ACC112 (cell line): Measurements from ENCODE around the gene POLR2L.

ENCODE experiments used
- H2AFZ ChIP-seq: fragments of 200-600 bp; sonication (generic); one replicate; pipeline ENCODE4 v1.6.0; 2017; ENCODE audit warnings: antibody characterized with exemption, low read length; ENCODE audit not compliant: unreplicated experiment
- H3K27ac ChIP-seq: fragments of 200-600 bp; sonication (generic); 2 replicates; pipeline ENCODE4 v1.5.1; 2014; ENCODE audit warnings: low read depth, mild to moderate bottlenecking, antibody characterized with exemption, low read length, moderate library complexity
- H3K27me3 ChIP-seq: fragments of 200-600 bp; sonication (generic); 2 replicates; pipeline ENCODE4 v1.6.1; 2014; ENCODE audit warnings: mild to moderate bottlenecking, antibody characterized with exemption, low read length, moderate library complexity, mixed read lengths; ENCODE audit not compliant: insufficient read depth
- H3K36me3 ChIP-seq: fragments of 200-600 bp; sonication (generic); 2 replicates; pipeline ENCODE4 v1.6.1; 2016; ENCODE audit warnings: mild to moderate bottlenecking, antibody characterized with exemption, low read length, moderate library complexity, mixed read lengths; ENCODE audit not compliant: insufficient read depth
- H3K4me1 ChIP-seq: fragments of 200-600 bp; sonication (generic); one replicate; pipeline ENCODE4 v1.6.1; 2016; ENCODE audit warnings: low read length, mixed read lengths; ENCODE audit not compliant: insufficient read depth, unreplicated experiment, control insufficient read depth
- H3K4me3 ChIP-seq: fragments of 200-600 bp; sonication (generic); 2 replicates; pipeline ENCODE4 v1.5.1; 2014; ENCODE audit warnings: mild to moderate bottlenecking, low read depth, low read length
- H3K79me2 ChIP-seq: fragments of 200-600 bp; sonication (generic); one replicate; pipeline ENCODE4 v1.6.0; 2016; ENCODE audit warnings: low read length; ENCODE audit not compliant: control insufficient read depth, unreplicated experiment, insufficient read depth

The POLR2L gene

GRCh38 chr11:845872-846495 is 3.7 kb upstream of the POLR2L start:
- Histone ChIP-seq H3K79me2 (peaks cover 77% of the 10 kb centered on the region), H2AFZ (no peak overlapping the region), H3K36me3 (no peaks in the 10 kb centered on the region; the same call in 1 of the 2 replicates), H3K4me3 (peak overlapping the region; percentile 88), H3K4me1 (peaks cover 33% of the 10 kb centered on the region), H3K27ac (peak overlapping the region; percentile 93), H3K27me3 (no peaks in the 10 kb centered on the region)

- peaks cover 7% of the 10 kb centered on the region; the same call in 1 of the 2 replicates for H3K36me3 ChIP-seq
- H3K27ac ChIP-seq = peak overlapping the region; percentile 93
- peaks cover 77% of the 10 kb centered on the region for H3K79me2 ChIP-seq
- no peaks in the 10 kb centered on the region for H3K27me3 ChIP-seq
- H3K4me3 ChIP-seq = peak overlapping the region; percentile 88
- H2AFZ ChIP-seq = no peak overlapping the region
- H3K4me1 ChIP-seq = peaks cover 41% of the 10 kb centered on the region
These were observed 2.6 kb upstream of the POLR2L start for GRCh38 chr11:844693-845644.

GRCh38 chr11:843818-844692 is 1.7 kb upstream of the POLR2L start:
- no peak overlapping the region for H2AFZ ChIP-seq
- H3K4me1 ChIP-seq = peaks cover 50% of the 10 kb centered on the region
- peak overlapping the region; percentile 88 for H3K4me3 ChIP-seq
- H3K27ac ChIP-seq = peak overlapping the region; percentile 93
- H3K36me3 ChIP-seq = peaks cover 14% of the 10 kb centered on the region; the same call in 1 of the 2 replicates
- H3K27me3 ChIP-seq = no peaks in the 10 kb centered on the region
- H3K79me2 ChIP-seq = peaks cover 79% of the 10 kb centered on the region

- no peaks in the 10 kb centered on the region for H3K27me3 ChIP-seq
- peaks cover 14% of the 10 kb centered on the region; the same call in 1 of the 2 replicates for H3K36me3 ChIP-seq
- peak overlapping the region; percentile 88 for H3K4me3 ChIP-seq
- peaks cover 71% of the 10 kb centered on the region for H3K79me2 ChIP-seq
- peak overlapping the region; percentile 93 for H3K27ac ChIP-seq
- no peak overlapping the region for H2AFZ ChIP-seq
- peaks cover 52% of the 10 kb centered on the region for H3K4me1 ChIP-seq
These were observed 881 bp upstream of the POLR2L start for GRCh38 chr11:843086-843734.

DNA sequence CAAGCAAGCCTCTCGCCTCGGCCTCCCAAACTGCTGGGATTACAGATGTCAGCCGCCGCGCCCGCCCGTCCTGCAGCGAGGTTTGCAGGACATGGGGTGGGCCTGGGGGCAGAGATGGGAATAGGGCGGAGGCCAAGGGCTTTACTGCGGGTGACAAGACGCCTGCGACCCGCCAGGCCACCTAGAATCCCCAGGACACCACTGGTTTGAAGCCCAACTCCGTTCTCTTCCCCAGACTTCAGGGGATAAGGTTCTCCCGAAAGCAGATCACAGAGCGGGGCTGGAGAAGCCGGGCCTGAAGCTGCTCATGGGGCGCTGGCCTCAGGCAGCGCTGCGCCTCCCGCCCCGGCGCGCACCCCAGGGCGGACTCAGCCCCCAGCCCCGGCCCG is 354 bp downstream of the POLR2L start:
- peaks cover 14% of the 10 kb centered on the region; the same call in 1 of the 2 replicates for H3K36me3 ChIP-seq
- peak overlapping the region; percentile 93 for H3K27ac ChIP-seq
- H3K79me2 ChIP-seq = peaks cover 66% of the 10 kb centered on the region
- H2AFZ ChIP-seq = no peak overlapping the region
- H3K27me3 ChIP-seq = no peaks in the 10 kb centered on the region
- H3K4me3 ChIP-seq = peak overlapping the region; percentile 88
- peaks cover 53% of the 10 kb centered on the region for H3K4me1 ChIP-seq

DNA sequence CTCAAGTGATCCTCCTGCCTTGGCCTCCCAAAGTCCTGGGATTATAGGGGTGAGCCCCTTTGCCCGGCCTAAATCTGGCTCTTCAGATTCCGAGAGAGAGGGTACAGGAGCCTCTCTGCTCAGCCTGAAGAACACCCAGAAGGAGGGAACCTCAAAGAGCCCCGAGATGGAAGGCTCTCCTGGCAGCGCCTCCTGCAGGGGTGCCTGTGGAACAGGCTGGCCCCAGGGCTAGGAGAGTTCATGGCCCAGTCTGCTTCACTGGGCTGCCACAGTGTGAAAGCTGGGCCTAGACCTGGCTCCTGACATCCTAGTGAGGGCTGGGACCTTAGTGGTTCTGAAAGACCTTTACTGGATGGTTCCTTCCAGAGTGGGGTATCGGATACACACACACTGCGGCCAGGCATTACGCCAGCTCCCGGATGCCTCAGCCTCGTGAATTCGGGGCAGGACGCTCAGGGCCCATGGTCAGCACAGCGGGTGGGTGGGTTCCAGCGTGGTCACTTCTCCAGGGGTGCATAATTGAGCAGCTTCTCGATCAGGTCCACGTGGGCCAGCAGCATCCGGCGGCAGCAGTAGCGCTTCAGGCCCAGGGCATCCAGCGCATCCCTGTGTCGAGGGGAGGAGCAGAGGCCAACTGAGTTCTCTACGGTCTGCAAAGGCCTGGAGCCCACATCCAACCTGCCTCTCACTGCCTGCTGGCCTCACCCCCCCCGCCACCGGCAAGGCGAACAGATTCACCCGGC is 2.3 kb downstream of the POLR2L start:
- Histone ChIP-seq H2AFZ (no peak overlapping the region), H3K4me3 (peak overlapping the region; percentile 88), H3K36me3 (peaks cover 17% of the 10 kb centered on the region; the same call in 1 of the 2 replicates), H3K27me3 (no peaks in the 10 kb centered on the region), H3K79me2 (peaks cover 59% of the 10 kb centered on the region), H3K27ac (peak overlapping the region; percentile 32), H3K4me1 (peaks cover 37% of the 10 kb centered on the region)

- Histone ChIP-seq H3K36me3 (peaks cover 17% of the 10 kb centered on the region; the same call in 1 of the 2 replicates), H3K27ac (peak overlapping the region; percentile 32; the same call in 1 of the 2 replicates), H3K79me2 (peaks cover 57% of the 10 kb centered on the region), H3K4me1 (peaks cover 43% of the 10 kb centered on the region), H3K27me3 (no peaks in the 10 kb centered on the region), H3K4me3 (no peak overlapping the region), H2AFZ (no peak overlapping the region)
These were observed 3.1 kb downstream of the POLR2L start for GRCh38 chr11:839280-839623.

DNA sequence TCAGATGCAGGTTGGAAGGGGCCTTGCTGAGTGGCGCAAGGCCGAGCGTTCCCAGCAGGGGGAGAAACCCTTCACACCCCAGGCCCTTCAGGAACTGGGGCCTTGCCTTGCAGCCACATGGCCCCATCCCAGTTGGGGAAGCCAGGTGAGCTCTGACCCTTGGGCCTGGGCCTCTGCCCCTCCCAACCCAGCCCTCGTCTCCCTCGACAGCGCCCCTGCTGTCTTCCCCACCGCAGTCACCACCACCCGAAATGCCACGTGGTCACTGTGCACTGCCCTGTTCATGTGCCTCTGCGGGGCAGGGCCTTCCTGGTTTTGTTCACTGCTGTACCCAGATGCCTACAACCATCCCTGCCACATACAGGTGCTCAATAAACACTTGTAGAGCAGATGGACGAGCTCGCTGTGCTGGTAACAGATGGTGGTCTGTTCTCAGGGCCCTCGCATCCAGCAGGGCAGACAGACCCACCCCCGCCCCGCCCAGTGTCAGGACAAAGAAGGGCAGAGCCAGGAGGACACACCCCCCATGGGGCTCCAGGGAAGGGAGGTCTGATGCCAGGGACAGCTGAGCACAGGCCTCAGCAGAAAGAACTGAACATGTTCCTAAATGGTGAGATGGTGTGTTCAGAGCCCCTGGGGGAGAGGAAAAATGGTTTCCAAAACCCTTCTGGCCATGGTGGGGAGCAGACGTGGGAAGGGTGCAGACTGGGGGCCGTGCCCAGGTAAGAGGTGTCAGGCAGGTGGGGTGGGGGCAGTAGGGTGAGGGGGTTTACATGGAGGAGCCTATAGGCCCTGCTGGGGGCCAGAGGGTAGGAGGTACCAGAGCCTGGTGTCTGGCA is 3.7 kb downstream of the POLR2L start:
- H3K27ac ChIP-seq = 0 out of 2 replicates have a peak overlapping the region, but pooled peaks have one; percentile 14
- peaks cover 17% of the 10 kb centered on the region; the same call in 1 of the 2 replicates for H3K36me3 ChIP-seq
- H2AFZ ChIP-seq = no peak overlapping the region
- no peaks in the 10 kb centered on the region for H3K27me3 ChIP-seq
- H3K79me2 ChIP-seq = peaks cover 60% of the 10 kb centered on the region
- H3K4me1 ChIP-seq = peaks cover 43% of the 10 kb centered on the region
- H3K4me3 ChIP-seq = no peak overlapping the region

GRCh38 chr11:837990-838307 is 4.4 kb downstream of the POLR2L start:
- H3K36me3 ChIP-seq = peaks cover 17% of the 10 kb centered on the region; the same call in 1 of the 2 replicates
- no peak overlapping the region for H2AFZ ChIP-seq
- peaks cover 58% of the 10 kb centered on the region for H3K79me2 ChIP-seq
- peaks cover 43% of the 10 kb centered on the region for H3K4me1 ChIP-seq
- H3K4me3 ChIP-seq = no peak overlapping the region
- H3K27me3 ChIP-seq = no peaks in the 10 kb centered on the region
- no peak overlapping the region for H3K27ac ChIP-seq
